ENCODE data around the gene MRAP. TPM values are rescaled to one million over a fixed set of nuclear protein-coding genes. Genes with fewer than 3 reads are reported as not detected.

The MRAP gene
- total and polyA plus RNA-seq, 10 of the 15 experiments (the other 5 are each of a cell fraction or from before 2014, with no cell fraction given), result 0.34 to 1.2 TPM; not detected in 8

GRCh38 chr21:32351428-32351827, 52.8 kb downstream of the MRAP start:
- Histone ChIP-seq H3K79me2 (ENCODE audit: control insufficient read depth, insufficient read depth, low read length) (no peaks in the 10 kb centered on the region), H3K27ac (ENCODE audit: control insufficient read depth, insufficient read depth) (no peak overlapping the region), H3K9ac (ENCODE audit: control insufficient read depth, insufficient read depth, low read length) (no peak overlapping the region), H3K4me1 (ENCODE audit: control insufficient read depth, insufficient read depth, low read length) (peaks cover 7% of the 10 kb centered on the region), H2AFZ (ENCODE audit: control insufficient read depth, low read depth, low read length) (no peak overlapping the region), H3K27me3 (replicated peaks in 1 of 2; ENCODE audit: control insufficient read depth in 2 of 2, insufficient read depth in 2 of 2, low read length in 1 of 2) (no peaks in the 10 kb centered on the region), H3K9me3 (replicated peaks; ENCODE audit: control insufficient read depth, insufficient read depth, low read length) (no peaks in the 10 kb centered on the region; the same call in 2 of the 3 replicates), H4K20me1 (ENCODE audit: control insufficient read depth, insufficient read depth) (no peaks in the 10 kb centered on the region), H3K4me2 (ENCODE audit: control insufficient read depth, insufficient read depth) (no peak overlapping the region), H3K36me3 (ENCODE audit: control insufficient read depth in 2 of 2, insufficient read depth in 2 of 2, low read length in 1 of 2) (peaks cover 42 to 48% of the 10 kb centered on the region in 2 experiments), H3K4me3 (no peak overlapping the region)
- in situ Hi-C loops (cut with MboI) (no loop called here), intact Hi-C loops (cut with micrococcal nuclease; ENCODE audit: unreplicated experiment) (no loop called here)
- ChIA-PET RAD21 (ENCODE audit: unreplicated experiment) (no interaction called here), SMC1A (ENCODE audit: uncharacterized antibody, unreplicated experiment) (interaction anchor here (0.7 kb wide), 1 partner anchor 470 kb away, joined by 3 read pairs; no protein-coding TSS in a partner anchor), POLR2A (no interaction called here), CTCF (no interaction called here)
- BruUV-seq (replicated peaks), result no TSS peak
- ATAC-seq, result no peak; the same call in 1 of the 3 replicates
- no peak for FAIRE-seq
- DNase-seq (ENCODE audit: low read depth, low spot score), result no peak
- 79% methylated on average over 6 of the region's 6 CpGs for WGBS (ENCODE audit: insufficient coverage, insufficient replicate concordance, low lambda C conversion rate, missing lambda C conversion rate)
- TF ChIP-seq PRDM15 (CRISPR knock-in tag; IDR thresholded peaks at IDR 0.05) (no peak), JUND (IDR thresholded peaks at IDR 0.05; ENCODE audit: low read depth, low read length) (no peak), RAD21 (IDR thresholded peaks at IDR 0.05; ENCODE audit: insufficient read depth, low read depth, low read length) (no peak), SMC3 (IDR thresholded peaks at IDR 0.05; ENCODE audit: borderline replicate concordance, low read length) (no peak), SMARCA5 (IDR thresholded peaks at IDR 0.05) (no peak), EED (IDR thresholded peaks at IDR 0.05; ENCODE audit: low read depth) (no peak), TCF3 (IDR thresholded peaks at IDR 0.05; ENCODE audit: borderline replicate concordance, insufficient read depth, low read depth, low read length) (no peak), MYB (IDR thresholded peaks at IDR 0.05; ENCODE audit: borderline replicate concordance, low read depth, low read length) (no peak), ZNF207 (IDR thresholded peaks at IDR 0.05; ENCODE audit: borderline replicate concordance) (no peak), CUX1 (IDR thresholded peaks at IDR 0.05; ENCODE audit: insufficient replicate concordance, low read depth, low read length) (no peak), BHLHE40 (IDR thresholded peaks at IDR 0.05; ENCODE audit: borderline replicate concordance in 1 of 2, low read depth in 2 of 2, low read length in 1 of 2) (no peak), HDAC2 (IDR thresholded peaks at IDR 0.05) (no peak)
- TF ChIP-seq, protein P1, sequence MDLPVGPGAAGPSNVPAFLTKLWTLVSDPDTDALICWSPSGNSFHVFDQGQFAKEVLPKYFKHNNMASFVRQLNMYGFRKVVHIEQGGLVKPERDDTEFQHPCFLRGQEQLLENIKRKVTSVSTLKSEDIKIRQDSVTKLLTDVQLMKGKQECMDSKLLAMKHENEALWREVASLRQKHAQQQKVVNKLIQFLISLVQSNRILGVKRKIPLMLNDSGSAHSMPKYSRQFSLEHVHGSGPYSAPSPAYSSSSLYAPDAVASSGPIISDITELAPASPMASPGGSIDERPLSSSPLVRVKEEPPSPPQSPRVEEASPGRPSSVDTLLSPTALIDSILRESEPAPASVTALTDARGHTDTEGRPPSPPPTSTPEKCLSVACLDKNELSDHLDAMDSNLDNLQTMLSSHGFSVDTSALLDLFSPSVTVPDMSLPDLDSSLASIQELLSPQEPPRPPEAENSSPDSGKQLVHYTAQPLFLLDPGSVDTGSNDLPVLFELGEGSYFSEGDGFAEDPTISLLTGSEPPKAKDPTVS (IDR thresholded peaks at IDR 0.05; ENCODE audit: low read depth, low read length), result no peak
